Thyroid gland (tissue), 4 donors: ENCODE measurements around the gene TSC22D4. TPM values are rescaled to one million over a fixed set of nuclear protein-coding genes. Genes with fewer than 3 reads are reported as not detected.

Source experiments
- DNase-seq, 2 donors: peaks; one replicate each; pipeline ENCODE4 v3.0.0-alpha.2; 2019
- H3K27ac ChIP-seq, 3 donors: fragments of 200-600 bp; sonication (generic); 1 replicate in 2 of 3; 2 replicates in 1 of 3; pipeline ENCODE4 v1.5.1; 2016 to 2019; ENCODE audit warnings: mild to moderate bottlenecking in 1 of 3, moderate library complexity in 1 of 3
- H3K27me3 ChIP-seq: fragments of 200-600 bp; sonication (generic); one replicate; pipeline ENCODE4 v1.5.1; 2019
- H3K36me3 ChIP-seq, 2 donors: fragments of 200-600 bp; sonication (generic); one replicate each; pipeline ENCODE4 v1.5.1; 2016 to 2019
- H3K4me1 ChIP-seq, 2 donors: fragments of 200-600 bp; sonication (generic); one replicate each; pipeline ENCODE4 v1.5.1; 2017 to 2019
- H3K4me3 ChIP-seq, 3 donors: fragments of 200-600 bp; sonication (generic); replicated peaks in 1 of 3; 1 replicate in 2 of 3; 2 replicates in 1 of 3; pipeline ENCODE4 v1.5.1; 2016; ENCODE audit warnings: mild to moderate bottlenecking in 1 of 3
- H3K9me3 ChIP-seq: fragments of 200-600 bp; sonication (generic); one replicate; pipeline ENCODE4 v1.5.1; 2017
- POLR2A ChIP-seq, 2 donors: fragments of 450-650 bp; IDR thresholded peaks; one replicate each; pipeline ENCODE4 v1.6.1; 2017; ENCODE audit warnings: antibody characterized with exemption in 2 of 2, mild to moderate bottlenecking in 2 of 2, moderate library complexity in 1 of 2
- WGBS, 2 donors: methylation state at CpG; one replicate each; pipeline ENCODE4 v1.1.5; 2017; 5-methylcytosine and 5-hydroxymethylcytosine counted together
- intact Hi-C: fragments of 100-400 bp; cut with DNase I; formaldehyde crosslinking; loops from one replicate; pipeline ENCODE4 v1.15.1; 2023
- total RNA-seq, 4 donors: library from RNA; depleted of rRNA; stranded (reverse); fragments of >200 nt; gene quantifications; one replicate each; pipeline ENCODE4 v1.2.3, GENCODE V29; 2016
- TF ChIP-seq, protein P1 (sequence below), 6 experiments: fragments of 200-600 bp in 3 of 6; fragments of 450-650 bp in 3 of 6; sonication (generic) in 3 of 6; IDR thresholded peaks; one replicate each; pipeline ENCODE4 v1.5.1; 2016 to 2019; ENCODE audit warnings: antibody characterized with exemption in 6 of 6, mild to moderate bottlenecking in 2 of 6, inconsistent platforms in 1 of 6, moderate library complexity in 1 of 6

Gene TSC22D4
- total RNA-seq, 4 donors from 2014 or later = 22.7 to 37.8 (median 27.9) TPM

DNA sequence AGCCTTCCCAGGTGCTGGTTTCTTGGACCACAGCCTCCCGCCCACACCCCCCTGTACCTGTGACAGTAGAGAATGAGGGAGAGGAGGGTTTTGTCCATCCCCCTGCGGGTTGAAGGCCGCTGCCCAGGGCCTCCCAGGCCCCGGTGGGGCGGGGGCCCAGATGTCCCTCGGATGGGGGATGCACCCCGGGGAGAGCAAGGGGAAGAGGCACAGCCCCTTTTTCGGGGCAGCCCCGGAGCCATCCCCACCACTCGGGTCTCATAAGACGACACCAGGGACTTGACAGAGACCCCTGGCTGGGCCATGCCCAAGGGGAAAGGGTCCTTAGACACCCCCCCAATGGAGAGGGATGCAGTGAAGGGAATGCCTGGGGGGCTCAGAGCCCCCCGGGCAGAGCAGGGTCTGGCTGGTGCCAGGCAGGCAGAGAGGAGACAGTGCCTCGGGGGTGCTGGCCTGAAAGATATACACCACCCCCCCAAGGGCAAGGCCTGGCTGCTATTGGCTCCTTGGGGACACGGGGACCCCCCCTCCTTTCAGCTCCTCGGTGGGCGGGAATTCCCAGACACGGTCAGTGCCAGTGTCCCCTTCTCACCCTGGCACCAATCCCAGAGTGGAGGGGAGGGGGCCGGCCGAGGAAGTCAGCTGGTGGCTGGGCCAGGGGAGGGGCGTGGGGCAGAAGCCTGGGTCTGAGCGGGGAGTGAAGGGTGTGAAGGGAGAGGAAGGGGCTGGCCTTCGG is 11.2 kb downstream of the TSC22D4 start:
- Histone ChIP-seq H3K27ac (peak overlapping the region in 1 of 3 donors; percentile 7), H3K4me1 (peaks cover 18 to 39% of the 10 kb centered on the region in 2 donors), H3K9me3 (no peaks in the 10 kb centered on the region), H3K36me3 (peaks cover 0 to 5% of the 10 kb centered on the region in 2 donors), H3K27me3 (no peaks in the 10 kb centered on the region), H3K4me3 (no peak overlapping the region)
- peak; percentile 51 to 78 for DNase-seq
- intact Hi-C loops = loop anchor here (2.0 to 10.0 kb wide), 3 partner anchors 93 to 257 kb away; partner anchors contain the start of gene EPO
- WGBS, 2 donors = 59 to 64% methylated on average over 13 to 15 of the region's 22 CpGs
- TF ChIP-seq POLR2A (IDR thresholded peaks at IDR 0.05) = no peak
- TF ChIP-seq, protein P1, sequence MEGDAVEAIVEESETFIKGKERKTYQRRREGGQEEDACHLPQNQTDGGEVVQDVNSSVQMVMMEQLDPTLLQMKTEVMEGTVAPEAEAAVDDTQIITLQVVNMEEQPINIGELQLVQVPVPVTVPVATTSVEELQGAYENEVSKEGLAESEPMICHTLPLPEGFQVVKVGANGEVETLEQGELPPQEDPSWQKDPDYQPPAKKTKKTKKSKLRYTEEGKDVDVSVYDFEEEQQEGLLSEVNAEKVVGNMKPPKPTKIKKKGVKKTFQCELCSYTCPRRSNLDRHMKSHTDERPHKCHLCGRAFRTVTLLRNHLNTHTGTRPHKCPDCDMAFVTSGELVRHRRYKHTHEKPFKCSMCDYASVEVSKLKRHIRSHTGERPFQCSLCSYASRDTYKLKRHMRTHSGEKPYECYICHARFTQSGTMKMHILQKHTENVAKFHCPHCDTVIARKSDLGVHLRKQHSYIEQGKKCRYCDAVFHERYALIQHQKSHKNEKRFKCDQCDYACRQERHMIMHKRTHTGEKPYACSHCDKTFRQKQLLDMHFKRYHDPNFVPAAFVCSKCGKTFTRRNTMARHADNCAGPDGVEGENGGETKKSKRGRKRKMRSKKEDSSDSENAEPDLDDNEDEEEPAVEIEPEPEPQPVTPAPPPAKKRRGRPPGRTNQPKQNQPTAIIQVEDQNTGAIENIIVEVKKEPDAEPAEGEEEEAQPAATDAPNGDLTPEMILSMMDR (IDR thresholded peaks at IDR 0.05) = no peak

DNA sequence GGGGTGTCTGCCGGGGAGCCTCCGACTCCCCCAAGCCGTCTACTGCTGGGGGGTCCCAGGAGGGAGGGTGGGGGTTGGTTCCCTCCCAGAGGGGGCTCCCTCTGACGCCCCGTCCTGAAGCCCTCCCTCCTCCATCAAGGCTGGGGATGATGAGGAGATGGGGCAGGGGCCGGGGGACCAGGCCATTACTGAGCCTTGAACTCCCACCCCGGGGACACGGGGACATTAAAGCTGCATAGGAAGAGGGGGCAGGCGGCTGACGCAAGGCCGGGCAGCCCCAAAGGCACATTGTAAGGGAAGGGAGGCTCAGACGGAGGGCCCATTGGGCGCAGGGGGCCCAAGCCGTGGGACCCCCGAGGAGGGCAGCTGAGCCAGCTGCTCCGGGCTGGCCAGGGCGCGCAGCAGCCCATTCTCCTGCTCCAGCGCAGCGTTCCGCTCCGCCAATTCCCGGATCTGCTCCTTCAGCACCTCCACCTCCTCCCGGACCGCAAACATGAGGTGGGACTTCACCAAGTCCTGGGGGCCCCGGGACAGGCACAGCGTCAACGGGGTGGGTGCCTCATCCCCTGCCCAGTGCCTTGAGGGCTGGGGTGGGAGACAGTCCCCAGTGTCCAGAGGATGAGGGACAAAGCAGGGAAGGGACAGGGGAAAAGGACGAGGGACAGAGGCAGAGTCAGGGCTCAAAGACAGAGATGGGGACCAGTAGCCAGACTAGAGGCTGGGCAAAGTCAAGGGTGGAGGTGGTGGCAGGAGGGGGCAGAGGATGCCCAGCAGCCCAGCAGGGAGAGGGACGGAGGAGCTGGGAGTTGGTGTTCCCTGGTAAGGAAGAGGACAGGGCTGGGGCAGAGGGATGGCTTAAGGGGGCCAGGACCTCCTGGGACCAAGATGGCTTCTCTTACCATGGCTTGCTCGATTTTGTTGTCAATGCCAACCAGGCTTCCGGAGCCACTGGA is 12.1 kb downstream of the TSC22D4 start:
- H3K4me3 ChIP-seq = no peak overlapping the region
- H3K9me3 ChIP-seq = no peaks in the 10 kb centered on the region
- TF ChIP-seq, protein P1 (IDR thresholded peaks at IDR 0.05) = no peak
- no peak for TF ChIP-seq POLR2A (IDR thresholded peaks at IDR 0.05)
- DNase-seq = peak; percentile 38 to 44
- H3K4me1 ChIP-seq = peaks cover 18 to 32% of the 10 kb centered on the region in 2 donors
- H3K27ac ChIP-seq = peak overlapping the region in 2 of 3 donors; percentile 50 to 80
- no peaks in the 10 kb centered on the region for H3K27me3 ChIP-seq
- intact Hi-C loops = loop anchor here (2.0 to 10.0 kb wide), 3 partner anchors 94 to 258 kb away; partner anchors contain the start of gene EPO
- WGBS, 2 donors = 63 to 68% methylated on average over 22 to 31 of the region's 32 CpGs
- H3K36me3 ChIP-seq = peaks cover 0 to 5% of the 10 kb centered on the region in 2 donors

DNA sequence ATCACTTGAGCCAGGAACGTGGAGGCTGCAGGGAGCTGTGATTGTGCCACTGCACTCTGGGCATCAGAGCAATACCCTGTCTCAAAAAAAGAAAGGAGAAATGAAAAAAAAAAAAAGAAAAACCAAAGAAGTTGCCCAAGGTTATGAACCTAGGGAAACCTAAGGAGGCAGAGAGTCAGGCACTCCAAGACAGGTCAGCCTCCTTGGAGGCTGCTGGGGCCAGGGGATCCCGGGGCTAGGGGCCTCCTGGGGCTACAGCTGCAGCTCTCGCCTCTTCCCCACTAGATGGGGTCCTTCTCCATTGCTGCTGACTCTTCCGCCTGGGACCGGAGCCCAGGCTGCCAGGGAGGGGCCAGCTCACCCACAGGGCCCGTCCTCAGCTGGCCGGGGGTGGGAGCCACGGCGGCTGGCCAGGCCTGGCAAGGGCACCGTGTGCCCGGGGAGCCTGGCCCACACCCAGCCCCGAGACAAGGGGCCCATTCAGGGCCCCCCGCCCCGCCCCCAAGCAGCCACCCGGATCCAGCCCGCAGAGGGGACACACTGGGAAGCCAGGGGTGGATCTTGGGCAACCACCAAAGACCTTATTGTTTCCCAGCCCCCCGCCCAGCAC is 13.2 kb downstream of the TSC22D4 start:
- Histone ChIP-seq H3K4me1 (peaks cover 18 to 32% of the 10 kb centered on the region in 2 donors), H3K27me3 (no peaks in the 10 kb centered on the region), H3K4me3 (no peak overlapping the region), H3K9me3 (no peaks in the 10 kb centered on the region), H3K36me3 (peaks cover 0 to 5% of the 10 kb centered on the region in 2 donors), H3K27ac (peak overlapping the region; percentile 50 to 80 (median 80))
- TF ChIP-seq POLR2A (IDR thresholded peaks at IDR 0.05) = no peak
- TF ChIP-seq, protein P1 (IDR thresholded peaks at IDR 0.05) = peak; percentile 60 to 82 (median 74)
- intact Hi-C loops = loop anchor here (2.0 to 10.0 kb wide), 3 partner anchors 95 to 259 kb away; partner anchors contain the start of gene EPO
- 7 to 28% methylated on average over 8 to 13 of the region's 17 CpGs for WGBS, 2 donors
- peak; percentile 93 to 94 for DNase-seq

DNA sequence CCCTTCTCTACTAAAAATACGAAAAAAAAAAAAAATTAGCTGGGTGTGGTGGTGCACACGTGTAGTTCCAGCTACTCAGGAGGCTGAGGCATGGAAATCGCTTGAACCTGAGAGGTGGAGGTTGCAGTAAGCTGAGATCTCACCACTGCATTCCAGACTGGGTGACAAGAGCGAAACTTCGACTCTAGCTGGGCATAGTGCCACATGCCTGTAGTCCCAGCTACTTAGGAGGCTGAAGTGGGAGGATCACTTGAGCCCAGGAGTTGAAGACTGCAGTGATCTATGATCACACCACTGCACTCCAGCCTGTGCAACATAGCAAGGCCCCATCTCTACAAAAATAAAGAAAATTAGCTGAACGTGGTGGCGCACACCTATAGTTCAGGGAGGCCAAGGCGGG is 13.7 kb downstream of the TSC22D4 start:
- peaks cover 18 to 32% of the 10 kb centered on the region in 2 donors for H3K4me1 ChIP-seq

More for the DNA sequence above, 13.7 kb downstream of the TSC22D4 start:
- H3K4me3 ChIP-seq = no peak overlapping the region
- peak overlapping the region; percentile 27 to 80 (median 80) for H3K27ac ChIP-seq
- DNase-seq = no peak
- WGBS, 2 donors = 65 to 73% methylated on average over 8 of the region's 8 CpGs
- no peaks in the 10 kb centered on the region for H3K9me3 ChIP-seq
- H3K27me3 ChIP-seq = no peaks in the 10 kb centered on the region
- intact Hi-C loops = loop anchor here (10.0 kb wide), 2 partner anchors 220 to 260 kb away; partner anchors contain the start of gene EPO
- H3K36me3 ChIP-seq = peaks cover 0 to 5% of the 10 kb centered on the region in 2 donors
- TF ChIP-seq, protein P1 (IDR thresholded peaks at IDR 0.05) = no peak
- TF ChIP-seq POLR2A (IDR thresholded peaks at IDR 0.05) = no peak
